AG10803 (cell line): ENCODE measurements around the gene IPPK.

Source experiments
- DNase-seq: peaks from one replicate; pipeline ENCODE4 v3.0.0; 2010; ENCODE audit warnings: low read depth
- H3K4me3 ChIP-seq: 2 replicates; pipeline ENCODE4 v1.5.1; 2011; ENCODE audit warnings: mild to moderate bottlenecking, low read length, control low read depth
- TF ChIP-seq, protein P1 (sequence below): conservative IDR thresholded peaks from 2 replicates; pipeline ENCODE4 v1.5.1; 2011; ENCODE audit warnings: mild to moderate bottlenecking, low read length, control low read depth, inconsistent platforms

Gene IPPK

DNA sequence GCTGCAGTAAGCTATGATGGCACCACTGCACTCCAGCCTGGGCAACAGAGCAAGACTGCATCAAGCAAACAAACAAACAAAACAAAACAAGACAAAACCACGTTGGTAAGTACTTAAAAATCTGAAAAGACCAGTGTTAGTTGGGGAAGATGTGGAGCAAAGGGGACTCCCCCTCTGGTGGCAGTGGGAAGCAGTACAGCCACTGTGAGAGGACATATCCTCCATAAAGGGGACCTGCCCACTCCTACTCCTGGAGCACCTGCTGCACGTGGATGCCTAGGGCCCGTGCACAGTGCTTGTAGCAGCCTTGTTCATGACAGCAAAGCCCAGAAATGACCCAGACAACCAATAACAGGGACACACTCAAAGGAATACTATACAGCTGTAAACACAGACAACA, 17.0 kb upstream of the IPPK start:
- TF ChIP-seq, protein P1, sequence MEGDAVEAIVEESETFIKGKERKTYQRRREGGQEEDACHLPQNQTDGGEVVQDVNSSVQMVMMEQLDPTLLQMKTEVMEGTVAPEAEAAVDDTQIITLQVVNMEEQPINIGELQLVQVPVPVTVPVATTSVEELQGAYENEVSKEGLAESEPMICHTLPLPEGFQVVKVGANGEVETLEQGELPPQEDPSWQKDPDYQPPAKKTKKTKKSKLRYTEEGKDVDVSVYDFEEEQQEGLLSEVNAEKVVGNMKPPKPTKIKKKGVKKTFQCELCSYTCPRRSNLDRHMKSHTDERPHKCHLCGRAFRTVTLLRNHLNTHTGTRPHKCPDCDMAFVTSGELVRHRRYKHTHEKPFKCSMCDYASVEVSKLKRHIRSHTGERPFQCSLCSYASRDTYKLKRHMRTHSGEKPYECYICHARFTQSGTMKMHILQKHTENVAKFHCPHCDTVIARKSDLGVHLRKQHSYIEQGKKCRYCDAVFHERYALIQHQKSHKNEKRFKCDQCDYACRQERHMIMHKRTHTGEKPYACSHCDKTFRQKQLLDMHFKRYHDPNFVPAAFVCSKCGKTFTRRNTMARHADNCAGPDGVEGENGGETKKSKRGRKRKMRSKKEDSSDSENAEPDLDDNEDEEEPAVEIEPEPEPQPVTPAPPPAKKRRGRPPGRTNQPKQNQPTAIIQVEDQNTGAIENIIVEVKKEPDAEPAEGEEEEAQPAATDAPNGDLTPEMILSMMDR, result peak; percentile 38
- no peak overlapping the region for H3K4me3 ChIP-seq
- DNase-seq, result no peak

GRCh38 chr9:92685022-92685421, 15.1 kb upstream of the IPPK start:
- DNase-seq, result no peak
- TF ChIP-seq, protein P1, result no peak
- no peak overlapping the region for H3K4me3 ChIP-seq

GRCh38 chr9:92682269-92682668, 12.3 kb upstream of the IPPK start:
- TF ChIP-seq, protein P1, result no peak
- H3K4me3 ChIP-seq, result no peak overlapping the region
- DNase-seq, result no peak

- DNase-seq, result peak; percentile 22
- no peak overlapping the region for H3K4me3 ChIP-seq
- TF ChIP-seq, protein P1, result no peak
Measured at GRCh38 chr9:92680166-92681119, 10.5 kb upstream of the IPPK start.

GRCh38 chr9:92679413-92680165, 9.7 kb upstream of the IPPK start:
- DNase-seq, result no peak
- TF ChIP-seq, protein P1, result no peak
- no peak overlapping the region for H3K4me3 ChIP-seq

GRCh38 chr9:92671323-92671722, 1.4 kb upstream of the IPPK start:
- TF ChIP-seq, protein P1, result no peak
- DNase-seq, result peak; percentile 76
- peak overlapping the region; percentile 99 for H3K4me3 ChIP-seq
